Inflammatory macrophage treated with lipopolysaccharide for 4 hours (primary cell): Measurements from ENCODE around the gene CFC1B.
"Not testable (repeated sequence)": the region's sequence is repeated elsewhere in the genome, so short reads cannot be mapped to it uniquely, and the experiment has no call there.

ENCODE experiments used
- DNase-seq: peaks from one replicate; pipeline ENCODE4 v3.0.0-alpha.2; 2020

Gene CFC1B

DNA sequence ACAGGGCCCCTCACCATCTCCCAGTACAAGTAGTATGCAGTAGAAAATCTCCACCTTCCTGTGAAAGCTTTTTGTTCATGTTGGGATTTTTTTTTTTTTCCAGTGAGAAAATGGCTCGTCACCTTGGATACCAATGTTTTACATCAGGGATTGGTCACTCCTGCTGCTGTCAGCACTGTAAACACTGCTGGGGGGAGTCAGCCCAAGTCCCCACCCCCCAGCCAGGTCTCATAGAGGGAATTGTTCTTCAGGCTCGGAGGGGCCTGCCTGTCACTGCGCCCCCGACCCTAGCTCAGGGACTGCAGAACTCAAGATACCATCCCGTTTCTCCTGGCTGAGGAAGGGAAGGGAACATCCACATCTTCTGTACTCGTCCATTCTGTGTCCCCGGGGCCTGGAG is at the start of gene CFC1B:
Gene CFC1B (plus strand): TSS at position 231 of the 400 bp plus-strand sequence. CDS start 263 bp downstream, outside the sequence.
- not testable (repeated sequence) for DNase-seq

DNA sequence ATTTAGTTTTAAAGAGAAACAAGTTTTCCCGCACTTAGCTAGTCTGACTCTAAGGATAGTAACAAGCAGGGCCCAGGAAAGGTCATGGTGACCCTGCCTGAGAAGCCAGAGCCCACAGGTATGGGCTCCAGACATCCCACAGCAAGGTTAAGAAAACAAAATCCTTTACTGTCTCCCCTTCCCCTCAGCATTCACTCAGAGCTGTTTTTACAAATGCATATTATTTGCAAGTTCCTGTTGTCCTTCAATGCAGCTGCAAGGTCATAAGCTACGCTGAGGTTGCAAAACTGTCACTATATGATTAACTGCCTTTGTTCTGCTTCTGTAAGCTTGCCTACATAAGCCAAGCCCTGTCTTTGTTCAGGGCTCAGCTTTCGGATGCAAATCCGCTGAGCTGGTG is 29.9 kb upstream of the CFC1B start:
- DNase-seq: not testable (repeated sequence)

DNA sequence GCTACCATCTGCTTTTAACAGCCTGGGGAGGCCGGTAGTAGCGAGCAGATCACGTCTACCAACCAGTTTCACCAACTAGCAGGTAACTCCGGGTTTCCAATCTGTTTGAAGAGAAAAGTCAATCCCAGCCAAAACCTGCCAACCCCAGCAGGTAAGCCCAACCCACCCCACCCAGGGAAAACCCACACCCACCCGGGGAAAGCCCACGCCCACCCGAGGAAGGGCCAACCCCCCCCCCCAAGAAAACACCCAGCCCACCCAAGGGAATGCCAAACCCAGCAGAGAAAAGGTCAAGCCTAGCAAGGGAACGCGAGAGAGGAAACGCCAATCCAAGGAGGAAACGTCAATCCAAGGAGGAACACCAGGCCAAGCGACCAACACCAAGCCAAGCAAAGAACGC is 11.8 kb upstream of the CFC1B start, which contains the start of gene POTEI:
Gene POTEI (minus strand): TSS at position 101 of the 400 bp plus-strand sequence. CDS start 93 bp downstream, at position 8.
- DNase-seq: not testable (repeated sequence)

DNA sequence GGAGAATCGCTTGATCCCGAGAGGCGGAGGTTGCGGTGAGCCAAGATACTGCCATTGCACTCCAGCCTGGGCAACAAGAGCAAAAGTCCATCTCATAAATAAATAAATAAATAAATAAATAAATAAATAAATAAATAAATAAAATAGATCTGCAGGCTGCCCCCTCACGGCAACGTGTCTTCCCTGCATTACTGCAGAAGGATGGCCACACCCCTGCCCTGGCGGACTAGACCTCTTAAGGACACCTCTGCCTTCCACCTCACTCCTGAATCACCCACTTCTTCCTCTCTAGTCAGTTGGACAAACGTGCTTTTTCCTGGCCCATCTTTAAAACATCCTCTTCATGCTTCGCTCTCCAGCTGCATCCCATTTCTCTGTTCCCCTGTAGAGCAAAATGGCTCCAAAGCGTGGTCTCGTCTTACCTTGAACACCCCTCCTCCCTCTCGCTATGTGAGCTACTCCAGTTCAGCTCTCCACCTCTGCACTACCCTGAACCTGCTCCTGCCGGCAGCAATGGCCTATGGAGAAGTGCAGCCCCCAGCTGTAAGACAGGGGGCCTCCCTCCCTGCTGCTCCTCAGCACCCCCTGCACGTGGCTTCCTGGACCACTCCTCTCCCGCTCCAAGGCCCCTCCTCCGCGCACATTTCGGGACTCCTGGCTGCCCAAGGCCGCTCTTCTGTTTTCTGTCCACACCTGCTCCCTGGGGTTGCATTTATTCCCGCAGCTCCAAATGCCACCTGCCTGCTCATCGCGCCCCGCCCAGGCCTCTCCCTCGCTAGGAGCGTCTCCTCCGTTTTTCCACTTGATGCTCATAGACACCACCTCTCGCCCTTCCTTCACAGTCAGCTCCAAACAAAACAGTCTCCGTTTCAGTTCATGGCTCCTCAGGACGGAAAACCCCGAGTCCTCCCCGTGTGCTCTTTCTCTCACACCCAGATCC is 9.9 kb upstream of the CFC1B start:
- DNase-seq: not testable (repeated sequence)

DNA sequence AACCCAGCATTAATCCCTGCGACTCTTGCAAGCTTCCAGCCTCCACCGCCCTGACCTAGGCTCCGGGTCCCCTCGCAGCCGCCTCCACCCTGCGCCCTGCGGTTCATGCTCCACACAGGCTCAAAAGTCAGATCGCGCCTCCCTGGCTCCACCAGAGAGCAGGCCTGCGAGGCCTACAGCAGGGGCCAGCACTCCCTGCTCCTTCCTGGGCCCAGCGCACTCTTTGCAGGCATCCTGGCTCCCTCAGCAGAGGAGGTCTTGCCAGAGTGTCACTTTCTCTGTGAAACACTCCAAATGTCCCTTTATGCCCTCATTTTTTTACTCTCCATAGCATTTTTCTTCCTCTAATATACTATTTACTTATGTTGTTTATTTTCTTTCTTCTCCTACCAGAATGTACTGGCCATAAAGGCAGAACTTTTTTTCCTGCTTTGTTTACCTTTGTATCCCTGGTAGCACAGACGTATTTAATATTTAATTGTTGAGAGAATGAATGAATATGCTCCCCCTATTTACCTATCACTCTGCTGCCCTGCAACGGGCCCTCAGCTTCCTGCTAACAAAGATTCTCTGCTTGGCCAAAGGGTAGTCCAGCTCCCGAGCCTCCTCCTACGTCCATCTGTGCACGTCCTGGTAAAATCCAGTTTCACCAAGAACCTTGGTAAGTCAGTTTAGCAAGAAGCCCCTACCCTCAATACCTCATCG is 9.1 kb upstream of the CFC1B start:
- not testable (repeated sequence) for DNase-seq

DNA sequence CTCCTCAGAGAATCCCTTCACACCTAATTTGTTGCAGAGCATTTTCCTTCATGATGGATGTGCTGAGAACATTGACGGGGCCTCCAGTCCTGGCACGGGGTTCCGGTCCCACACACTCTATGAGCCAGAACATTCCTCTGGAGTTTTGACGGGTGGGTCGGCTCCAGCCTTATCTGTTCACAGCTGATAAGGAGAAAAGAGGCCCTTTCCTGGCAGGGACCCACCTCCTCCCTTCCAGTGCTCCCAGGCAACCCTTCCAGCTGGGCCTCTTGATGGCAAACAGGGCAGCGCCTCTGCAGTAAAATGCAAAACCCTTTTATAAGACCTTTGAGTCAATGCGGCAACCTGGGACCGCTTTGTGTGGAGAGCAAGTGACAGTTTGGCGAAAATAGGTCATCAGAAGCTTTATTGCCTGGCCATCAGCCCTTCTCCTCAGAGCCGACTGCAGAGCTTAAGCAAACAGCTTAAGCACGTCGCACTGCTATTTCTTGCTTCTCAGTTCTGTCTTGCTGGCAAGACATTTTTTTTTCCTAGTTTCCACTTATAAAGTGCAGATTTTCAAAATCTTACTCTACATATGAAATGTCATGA is 2.4 kb upstream of the CFC1B start:
- not testable (repeated sequence) for DNase-seq

DNA sequence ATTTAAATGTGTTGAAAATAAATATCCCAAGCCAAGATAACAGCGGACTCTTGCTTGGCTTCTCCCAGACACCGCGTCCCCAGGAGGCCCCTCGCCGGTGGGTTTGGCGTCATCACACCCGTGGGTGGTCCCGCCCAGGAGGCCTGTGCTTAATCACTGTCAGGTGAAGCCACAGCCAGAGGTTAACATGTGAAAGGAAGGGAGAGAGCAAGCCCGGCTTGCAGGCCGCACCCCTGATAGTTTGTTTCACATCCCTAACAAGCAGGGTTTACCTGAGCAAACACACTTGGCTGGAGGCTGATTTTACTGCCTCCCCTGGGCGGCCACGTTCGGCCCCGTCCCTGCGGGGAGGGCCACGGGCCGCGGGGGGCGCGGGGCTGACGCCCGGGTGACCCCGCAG is 1.4 kb downstream of the CFC1B start:
- DNase-seq: not testable (repeated sequence)

DNA sequence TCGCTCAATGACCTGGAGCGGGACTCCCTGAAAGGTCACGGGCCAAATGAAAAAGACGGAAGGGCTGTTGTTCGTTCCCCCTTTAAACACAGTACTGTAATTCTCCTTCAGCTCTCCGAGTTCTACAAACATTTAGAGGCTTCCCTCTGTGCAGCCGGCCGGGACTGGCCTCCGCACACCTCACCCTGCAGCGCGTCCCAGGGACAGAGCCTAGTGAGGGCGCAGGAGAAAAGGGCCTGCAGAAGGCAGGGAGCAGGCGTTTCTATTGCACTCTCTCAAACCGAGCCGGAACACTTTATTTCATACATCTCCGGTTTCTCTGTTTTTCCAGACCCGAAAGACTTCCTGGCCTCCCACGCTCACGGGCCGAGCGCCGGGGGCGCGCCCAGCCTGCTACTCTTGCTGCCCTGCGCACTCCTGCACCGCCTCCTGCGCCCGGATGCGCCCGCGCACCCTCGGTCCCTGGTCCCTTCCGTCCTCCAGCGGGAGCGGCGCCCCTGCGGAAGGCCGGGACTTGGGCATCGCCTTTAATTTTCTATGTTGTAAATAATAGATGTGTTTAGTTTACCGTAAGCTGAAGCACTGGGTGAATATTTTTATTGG is 6.4 kb downstream of the CFC1B start:
- not testable (repeated sequence) for DNase-seq

DNA sequence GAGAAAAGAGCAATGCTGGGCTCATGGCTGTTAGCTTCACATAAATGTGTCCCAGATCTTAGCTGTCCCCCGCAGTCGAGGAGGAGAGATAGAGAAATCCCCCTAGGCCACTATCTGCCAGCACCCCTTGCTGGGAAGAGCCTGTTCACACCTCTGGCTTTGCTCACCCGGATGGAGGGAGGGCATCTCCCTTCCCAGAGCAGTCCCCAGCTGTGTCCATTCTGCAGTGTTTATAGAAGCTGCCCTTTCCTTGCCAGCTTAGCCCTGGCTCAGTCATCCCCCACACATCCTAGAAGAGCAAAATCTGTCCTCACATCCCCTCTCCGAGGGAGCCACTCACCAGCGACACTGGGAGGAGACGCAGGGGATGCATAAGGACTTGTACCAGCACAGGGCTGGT is 8.5 kb downstream of the CFC1B start:
- DNase-seq: not testable (repeated sequence)

DNA sequence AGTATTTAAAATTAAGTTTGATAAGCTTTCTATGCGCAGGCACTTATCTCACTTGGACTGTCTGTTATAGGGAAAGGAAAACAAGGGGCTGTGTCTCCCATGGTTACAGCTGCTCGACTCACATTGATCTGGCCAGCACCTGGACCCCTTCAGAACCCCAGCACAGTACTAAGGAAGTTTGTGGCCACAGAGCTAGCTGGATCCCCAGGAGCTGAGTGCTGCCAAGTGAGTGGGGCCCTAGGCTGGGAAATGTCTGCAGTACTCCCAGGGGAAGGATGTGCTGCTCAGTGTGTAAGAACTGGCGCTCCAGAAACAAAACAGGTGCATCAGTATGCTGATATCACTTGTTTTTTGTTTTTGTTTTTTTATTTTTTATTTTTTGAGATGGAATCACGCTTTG is 9.2 kb downstream of the CFC1B start:
- DNase-seq: not testable (repeated sequence)

DNA sequence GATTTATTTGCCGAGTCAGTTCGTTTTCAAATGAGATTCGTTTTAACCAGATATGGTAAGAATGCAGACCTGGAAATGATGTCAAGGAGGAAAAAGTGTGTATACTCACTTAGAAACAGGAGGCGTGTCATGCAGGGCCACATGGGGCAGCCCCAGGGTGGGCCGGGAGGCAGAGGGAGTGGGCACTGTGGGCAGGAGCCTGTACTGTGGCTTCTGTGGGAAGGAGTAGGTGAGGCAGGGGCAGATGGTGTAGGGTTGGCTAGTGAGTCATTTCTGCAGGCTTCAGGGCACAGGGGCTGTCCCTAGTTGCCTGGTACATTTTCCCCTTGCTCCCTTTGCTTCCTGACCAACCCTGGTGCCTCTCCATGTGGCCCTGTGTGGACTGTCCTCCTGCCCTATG is 10.2 kb downstream of the CFC1B start:
- DNase-seq: not testable (repeated sequence)

DNA sequence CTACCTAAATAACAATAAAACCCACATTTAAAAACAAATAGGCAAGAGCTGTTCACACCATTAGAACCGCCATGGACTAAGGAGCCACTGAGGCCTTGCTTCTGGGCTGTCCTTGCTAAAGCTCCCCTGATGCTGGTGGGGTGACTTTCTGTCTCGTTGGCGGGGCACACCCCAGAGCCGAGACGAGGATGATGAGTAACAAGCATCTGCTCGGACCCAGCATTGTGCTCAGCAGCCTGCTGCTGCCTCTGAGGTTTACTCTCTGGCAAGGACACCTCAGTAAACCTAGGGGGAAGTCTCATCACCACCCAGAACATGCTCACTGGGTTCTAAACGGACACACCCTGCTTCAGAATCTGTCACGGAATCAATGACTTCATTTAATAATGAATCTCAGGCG is 10.7 kb downstream of the CFC1B start:
- not testable (repeated sequence) for DNase-seq

DNA sequence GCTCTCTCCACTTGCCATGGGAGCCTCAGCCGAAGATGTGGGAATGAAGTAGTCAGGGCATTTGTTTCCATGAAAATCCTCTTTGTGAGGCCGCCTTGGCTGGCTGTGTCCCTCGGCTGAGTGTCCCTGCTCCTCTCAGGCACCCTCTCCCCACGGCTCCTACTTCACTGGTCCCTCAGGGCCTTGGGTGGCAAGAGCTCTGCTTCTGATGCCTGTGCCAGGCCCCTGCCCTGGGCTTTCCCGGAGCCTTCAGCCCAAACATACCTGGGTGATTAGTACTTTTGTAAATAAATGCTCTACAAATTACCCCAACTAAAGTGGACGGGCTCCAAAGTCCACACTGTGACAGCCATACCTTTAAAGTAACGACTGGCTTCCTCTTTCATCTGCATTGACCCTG is 15.6 kb downstream of the CFC1B start:
- DNase-seq: not testable (repeated sequence)

DNA sequence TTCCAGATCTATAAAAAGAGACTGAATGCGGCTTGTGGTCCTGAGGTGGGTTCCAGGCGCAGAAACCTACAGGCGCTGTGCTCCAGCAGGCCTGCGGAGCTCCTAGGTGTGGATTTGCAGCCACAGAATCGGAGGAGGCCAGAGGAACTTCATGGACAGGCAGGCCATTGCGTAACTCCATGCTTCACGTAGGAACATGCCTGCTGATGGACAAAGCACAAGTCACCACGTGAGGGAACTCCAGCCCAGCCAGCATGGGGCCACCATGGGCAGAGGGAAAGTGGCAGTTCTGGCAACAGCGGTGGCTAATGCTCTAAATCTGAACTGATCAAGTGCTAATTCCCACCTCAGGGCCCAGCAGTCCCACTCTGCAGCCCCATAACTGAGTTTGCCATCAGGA is 17.2 kb downstream of the CFC1B start:
- not testable (repeated sequence) for DNase-seq

DNA sequence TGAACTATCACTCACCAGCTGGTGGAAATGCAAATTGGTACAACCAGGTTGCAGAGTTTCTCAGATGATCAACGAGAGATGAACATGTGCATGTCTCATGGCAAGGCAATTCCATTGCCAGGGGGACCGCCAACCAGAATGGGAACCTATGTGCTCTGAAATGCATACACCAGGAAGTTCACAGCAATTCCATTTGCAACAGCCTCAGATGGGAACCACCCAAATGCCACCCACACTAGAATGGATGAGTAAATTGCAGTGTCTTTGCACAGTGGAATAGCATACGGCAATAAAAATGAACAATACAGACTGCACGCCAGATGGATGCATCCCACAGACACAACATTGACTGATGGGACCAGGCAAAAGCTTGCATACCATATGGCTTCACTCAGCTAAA is 21.8 kb downstream of the CFC1B start:
- not testable (repeated sequence) for DNase-seq

DNA sequence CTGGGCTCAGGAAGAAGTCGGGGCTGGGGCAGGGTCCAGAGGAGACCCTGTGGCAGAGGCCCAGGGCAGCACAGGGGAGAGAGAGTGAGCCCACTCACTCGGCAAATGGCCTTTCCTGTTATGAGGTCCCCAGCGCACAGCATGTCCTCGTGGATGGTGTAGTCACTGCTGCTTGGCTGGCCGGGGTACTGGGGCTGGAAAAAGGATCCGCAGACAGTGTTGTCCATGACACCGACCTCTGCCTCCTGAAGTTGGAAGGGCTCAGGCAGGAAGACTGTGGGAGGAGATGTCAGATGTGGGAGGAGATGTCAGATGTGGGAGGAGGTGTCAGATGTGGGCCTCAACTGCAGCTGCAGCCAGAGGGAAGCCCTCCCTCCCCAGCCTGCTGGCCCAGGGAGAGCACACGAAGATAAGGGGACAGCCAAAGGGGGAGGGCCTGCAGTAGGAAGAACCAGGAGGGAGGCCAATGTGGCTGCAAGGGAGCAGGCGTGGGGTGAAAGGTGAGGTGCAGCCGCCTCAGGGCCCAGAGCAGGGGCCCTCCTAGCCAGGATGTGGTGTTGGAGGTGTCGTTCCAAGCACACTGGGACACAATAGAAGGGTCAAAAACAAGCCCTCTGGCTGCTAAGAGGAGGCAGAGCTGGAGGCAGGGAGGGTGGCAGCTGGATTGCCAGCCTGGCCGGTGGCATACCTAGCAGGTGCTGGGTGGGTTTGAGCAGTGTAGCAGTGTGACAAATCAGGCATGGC is 22.9 kb downstream of the CFC1B start:
- DNase-seq: not testable (repeated sequence)

DNA sequence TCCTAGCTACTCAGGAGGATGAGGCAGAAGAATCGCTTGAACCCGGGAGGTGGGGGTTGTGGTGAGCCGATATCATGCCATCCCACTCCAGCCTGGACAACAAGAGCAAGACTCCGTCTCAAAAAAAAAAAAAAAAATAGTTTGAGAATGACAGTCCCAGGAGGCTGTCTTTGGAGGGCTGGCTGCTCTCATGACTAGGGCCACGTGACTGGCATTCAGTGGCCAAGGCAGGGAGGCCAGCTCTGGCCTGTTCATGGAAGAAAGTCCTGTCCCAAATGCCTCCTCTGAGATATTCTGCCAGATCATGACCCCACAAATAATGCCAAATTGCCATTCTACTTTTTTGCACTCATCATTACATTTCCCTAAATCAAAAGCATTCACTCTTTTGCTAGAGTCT is 24.0 kb downstream of the CFC1B start:
- DNase-seq: not testable (repeated sequence)

DNA sequence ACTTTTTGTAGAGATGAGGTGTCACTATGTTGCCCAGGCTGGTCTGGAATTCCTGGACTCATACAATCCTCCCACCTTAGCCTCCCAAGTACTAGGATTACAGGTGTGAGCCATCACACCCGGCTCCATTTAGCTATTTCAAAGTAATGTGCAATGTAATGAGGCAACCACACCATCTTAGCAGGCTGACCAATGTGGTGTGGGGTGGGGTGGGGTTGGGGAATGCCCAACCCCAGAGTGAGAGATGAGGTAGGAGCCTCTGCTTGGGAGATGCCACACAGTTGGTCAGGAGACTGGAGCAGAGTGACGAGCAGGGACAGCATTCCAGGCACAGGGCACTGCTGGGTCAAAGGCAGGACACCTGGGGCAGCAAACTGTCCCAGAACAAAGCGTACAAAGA is 27.4 kb downstream of the CFC1B start:
- DNase-seq: not testable (repeated sequence)

DNA sequence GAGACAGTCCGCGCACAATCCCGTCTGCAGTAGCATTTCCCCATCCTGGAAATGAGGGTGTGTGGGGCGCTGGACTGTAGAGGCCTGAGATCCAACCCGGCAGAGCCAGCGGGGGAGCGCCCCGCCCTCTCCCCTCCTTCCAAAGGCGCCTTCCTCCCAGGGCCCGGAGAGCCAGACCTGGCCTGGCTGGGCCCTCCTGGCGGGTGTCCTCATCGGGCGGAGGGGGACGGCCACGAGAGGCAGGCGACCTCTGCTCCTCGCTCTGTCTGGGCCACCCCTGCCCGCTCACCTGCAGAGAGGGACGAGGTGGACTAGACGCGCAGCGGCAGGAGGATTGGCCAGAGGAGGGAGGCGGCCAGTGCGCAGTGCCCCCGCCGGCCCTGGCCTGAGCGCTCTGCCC is 28.5 kb downstream of the CFC1B start:
- not testable (repeated sequence) for DNase-seq

DNA sequence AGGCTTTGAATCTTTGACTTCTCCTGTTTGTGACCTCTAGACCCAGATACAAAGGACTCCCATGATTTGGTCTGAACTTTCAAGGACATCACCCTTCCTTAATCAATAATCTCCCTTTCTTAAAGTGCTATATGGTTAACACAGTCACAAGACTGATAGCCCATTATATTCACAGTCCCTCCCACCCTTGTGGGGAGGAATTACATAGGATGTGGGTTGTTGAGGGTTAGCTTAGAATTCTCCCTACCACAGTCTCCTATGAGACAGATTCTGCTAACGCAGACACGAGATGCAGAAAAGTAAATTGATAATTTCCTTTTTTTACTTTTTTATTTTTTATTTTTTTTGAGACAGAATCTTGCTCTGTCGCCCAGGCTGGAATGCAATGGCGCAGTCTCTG is 33.2 kb downstream of the CFC1B start:
- DNase-seq: not testable (repeated sequence)

DNA sequence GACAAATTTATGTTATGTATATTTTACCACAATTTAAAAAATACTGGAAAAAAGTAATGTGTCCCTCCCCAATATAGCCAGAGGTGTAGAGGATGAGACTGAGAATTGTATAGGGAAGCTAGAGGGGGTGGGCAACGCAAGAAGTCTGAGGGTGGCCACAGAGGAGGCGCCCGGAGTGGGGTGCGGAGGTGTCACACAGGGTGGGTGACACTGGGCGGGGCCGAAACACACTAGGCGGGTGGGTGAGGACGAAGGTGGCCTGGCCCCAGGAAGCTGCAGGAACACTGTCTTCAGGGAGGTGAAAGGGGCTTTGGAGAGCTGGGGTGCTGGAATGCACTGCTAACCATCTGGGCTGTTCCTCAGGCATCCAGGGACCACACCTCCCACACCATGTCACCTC is 35.4 kb downstream of the CFC1B start:
- DNase-seq: not testable (repeated sequence)

DNA sequence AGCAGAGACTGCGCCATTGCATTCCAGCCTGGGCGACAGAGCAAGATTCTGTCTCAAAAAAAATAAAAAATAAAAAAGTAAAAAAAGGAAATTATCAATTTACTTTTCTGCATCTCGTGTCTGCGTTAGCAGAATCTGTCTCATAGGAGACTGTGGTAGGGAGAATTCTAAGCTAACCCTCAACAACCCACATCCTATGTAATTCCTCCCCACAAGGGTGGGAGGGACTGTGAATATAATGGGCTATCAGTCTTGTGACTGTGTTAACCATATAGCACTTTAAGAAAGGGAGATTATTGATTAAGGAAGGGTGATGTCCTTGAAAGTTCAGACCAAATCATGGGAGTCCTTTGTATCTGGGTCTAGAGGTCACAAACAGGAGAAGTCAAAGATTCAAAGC is 45.1 kb downstream of the CFC1B start:
- not testable (repeated sequence) for DNase-seq
